GM13976 (cell line): ENCODE results near the gene NUMBL.

ENCODE experiments used
- DNase-seq: peaks from one replicate; pipeline ENCODE4 v3.0.0; 2012; ENCODE audit warnings: low spot score
- CTCF ChIP-seq: IDR thresholded peaks from 2 replicates; pipeline ENCODE4 v1.5.1; 2012; ENCODE audit warnings: borderline replicate concordance, mild to moderate bottlenecking; ENCODE audit not compliant: insufficient read depth; ENCODE audit errors: extremely low read depth, missing control alignments, control extremely low read depth
- in situ Hi-C: fragments of 300-500 bp; cut with MboI; formaldehyde crosslinking; loops from one replicate; pipeline ENCODE4 v1.12.0; 2022; ENCODE audit warnings: low sequenced_read_pairs, mixed read lengths, inconsistent platforms; ENCODE audit not compliant: unreplicated experiment

NUMBL gene

GRCh38 chr19:40726279-40726678, 35.8 kb upstream of the NUMBL start:
- TF ChIP-seq CTCF, result no peak
- DNase-seq, result no peak
- in situ Hi-C loops, result no loop called here

GRCh38 chr19:40724855-40725254, 34.4 kb upstream of the NUMBL start:
- in situ Hi-C loops, result no loop called here
- no peak for DNase-seq
- no peak for TF ChIP-seq CTCF

GRCh38 chr19:40724315-40724714, 33.9 kb upstream of the NUMBL start:
- TF ChIP-seq CTCF, result no peak
- DNase-seq, result no peak
- in situ Hi-C loops, result no loop called here

GRCh38 chr19:40723661-40724254, 33.3 kb upstream of the NUMBL start:
- no peak for TF ChIP-seq CTCF
- DNase-seq, result no peak
- in situ Hi-C loops, result no loop called here

GRCh38 chr19:40721936-40722661, 31.6 kb upstream of the NUMBL start:
- in situ Hi-C loops, result no loop called here
- no peak for DNase-seq
- no peak for TF ChIP-seq CTCF

- in situ Hi-C loops, result no loop called here
- TF ChIP-seq CTCF, result no peak
- DNase-seq, result no peak
These were observed 30.7 kb upstream of the NUMBL start for GRCh38 chr19:40721140-40721486.
